Inflammatory macrophage (primary cell): ENCODE results near the gene KIAA1586.
"Not testable (repeated sequence)": the region's sequence is repeated elsewhere in the genome, so short reads cannot be mapped to it uniquely, and the experiment has no call there.

Source experiments
- DNase-seq, 2 donors: peaks; one replicate each; pipeline ENCODE4 v3.0.0-alpha.2; 2020 to 2022

Gene KIAA1586

GRCh38 chr6:57047859-57048258, 1.4 kb downstream of the KIAA1586 start:
- not testable (repeated sequence) for DNase-seq

GRCh38 chr6:57048577-57048976, 2.1 kb downstream of the KIAA1586 start:
- DNase-seq = no peak

- no peak for DNase-seq
Observed at GRCh38 chr6:57063847-57064246, 17.4 kb downstream of the KIAA1586 start.

GRCh38 chr6:57064809-57065208, 18.3 kb downstream of the KIAA1586 start:
- DNase-seq = no peak

DNA sequence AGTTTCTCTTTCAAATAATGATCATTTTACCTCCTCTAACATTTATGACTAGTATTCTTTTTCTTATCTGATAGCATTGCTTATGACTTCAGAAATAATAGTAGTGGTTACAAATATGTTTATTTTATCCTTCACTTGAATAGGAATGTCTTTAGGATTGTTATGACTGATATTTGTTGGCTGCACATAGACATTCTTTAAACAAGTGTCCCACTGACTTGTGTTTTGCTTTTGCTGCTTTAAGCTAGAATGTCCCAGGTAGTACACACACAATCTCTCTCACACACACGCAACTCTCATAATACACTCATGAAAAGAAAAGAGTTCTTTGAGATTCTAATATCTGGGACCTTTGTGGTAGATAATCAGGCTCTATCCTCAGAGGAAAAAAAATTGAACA, 21.6 kb downstream of the KIAA1586 start:
- DNase-seq = no peak

GRCh38 chr6:57069228-57069627, 22.7 kb downstream of the KIAA1586 start:
- DNase-seq = no peak

GRCh38 chr6:57069920-57070331, 23.4 kb downstream of the KIAA1586 start:
- no peak for DNase-seq

- no peak for DNase-seq
Observed at GRCh38 chr6:57072108-57072507, 25.6 kb downstream of the KIAA1586 start.

DNA sequence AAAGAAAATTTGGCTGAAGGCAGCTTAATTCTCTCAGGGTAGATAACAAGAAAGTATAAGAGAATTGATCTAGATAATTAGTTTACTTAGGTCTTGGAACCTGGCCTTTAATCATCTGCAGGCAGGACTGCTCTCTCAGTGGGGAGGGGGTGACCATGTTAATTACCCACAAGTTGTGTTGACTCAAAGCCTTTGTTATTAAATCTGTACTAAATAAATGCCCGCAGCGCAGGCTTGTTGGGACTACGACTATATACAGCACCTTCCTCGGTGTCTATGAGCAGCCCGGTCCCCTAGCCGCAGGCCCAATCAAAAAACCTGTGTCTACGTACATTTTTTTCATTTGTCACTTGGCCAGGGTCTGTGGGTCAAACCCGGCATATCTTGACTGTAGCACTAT, 27.9 kb downstream of the KIAA1586 start:
- no peak for DNase-seq

GRCh38 chr6:57075092-57075491, 28.6 kb downstream of the KIAA1586 start:
- no peak for DNase-seq

GRCh38 chr6:57078531-57079207, 32.2 kb downstream of the KIAA1586 start:
- peak in 1 of 2 donors; percentile 56 for DNase-seq

GRCh38 chr6:57085471-57085870, 39.0 kb downstream of the KIAA1586 start:
- DNase-seq = peak in 1 of 2 donors; percentile 38

DNA sequence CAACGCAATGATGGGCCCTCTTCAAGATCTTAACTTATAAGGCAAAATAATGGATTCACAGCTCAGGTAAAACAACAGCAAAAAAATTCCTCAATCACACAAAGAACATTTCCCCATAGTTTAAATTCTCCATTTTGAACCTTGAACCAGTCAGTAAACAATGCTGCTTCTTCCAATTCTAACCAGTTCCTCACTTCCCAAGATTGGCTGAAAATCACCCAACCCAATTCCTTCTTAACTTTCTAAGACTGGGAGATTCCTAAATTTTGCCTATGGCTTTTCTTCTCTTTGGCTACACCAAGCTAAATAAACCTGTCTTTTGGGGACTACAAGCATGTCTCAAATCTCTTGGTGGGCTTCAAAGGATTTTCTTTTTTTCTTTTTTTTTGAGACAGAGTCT, 40.4 kb downstream of the KIAA1586 start:
- DNase-seq = no peak

DNA sequence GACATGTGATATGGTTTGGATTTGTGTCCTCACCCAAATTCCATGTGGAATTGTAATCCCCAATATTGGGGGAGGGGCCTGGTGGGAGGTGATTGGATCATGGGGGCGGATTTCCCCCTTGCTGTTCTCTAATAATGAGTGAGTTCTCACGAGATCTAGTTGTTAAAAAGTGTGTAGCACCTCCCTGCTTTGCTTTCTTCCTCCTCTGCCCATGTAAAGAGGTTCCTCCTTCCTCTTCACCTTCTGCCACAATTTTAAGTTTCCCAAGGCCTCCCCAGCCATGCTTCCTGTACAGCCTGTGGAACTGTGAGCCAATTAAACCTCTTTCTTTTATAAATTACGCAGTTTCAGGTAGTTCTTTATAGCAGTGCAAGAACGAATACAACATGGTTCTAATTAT, 41.4 kb downstream of the KIAA1586 start:
- peak in 1 of 2 donors; percentile 20 for DNase-seq

- no peak for DNase-seq
Observed at GRCh38 chr6:57089265-57089664, 42.8 kb downstream of the KIAA1586 start.

- DNase-seq = peak; percentile 98
Observed at GRCh38 chr6:57089687-57090457, 43.4 kb downstream of the KIAA1586 start, which contains the start of gene ZNF451. Gene ZNF451 (plus strand): TSS chr6:57090188. CDS start chr6:57090254, 66 bp downstream.

DNA sequence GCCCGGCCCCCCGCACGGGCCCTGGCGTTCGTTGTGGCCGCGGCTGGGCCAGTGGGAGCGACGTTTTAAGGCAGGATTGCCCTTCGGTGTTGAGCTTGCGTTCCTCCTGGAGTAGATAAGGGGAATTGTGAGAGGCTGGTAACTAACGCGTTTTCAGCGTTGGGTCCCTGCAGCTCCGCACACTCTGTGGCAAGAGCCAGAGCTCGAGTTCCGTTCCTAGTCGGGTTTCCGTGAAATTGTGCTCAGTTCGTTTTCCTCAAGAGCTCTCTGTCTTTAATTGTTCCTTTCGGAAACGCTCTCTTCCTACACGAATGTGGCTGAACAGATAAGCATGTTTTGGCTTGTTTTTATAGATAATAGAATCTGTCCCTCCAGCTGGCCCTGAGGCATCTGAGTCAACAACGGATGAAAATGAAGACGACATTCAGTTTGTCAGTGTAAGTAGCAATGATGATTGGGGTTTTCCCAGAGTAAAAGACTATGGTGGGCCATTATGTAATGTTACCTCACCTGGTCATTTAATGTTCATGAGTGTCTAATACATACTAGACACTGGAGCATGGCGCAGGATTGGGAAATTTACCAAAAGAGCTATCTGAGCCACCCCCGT, 44.1 kb downstream of the KIAA1586 start:
- DNase-seq = not testable (repeated sequence)

- DNase-seq = not testable (repeated sequence)
Observed at GRCh38 chr6:57091375-57091774, 44.9 kb downstream of the KIAA1586 start.

DNA sequence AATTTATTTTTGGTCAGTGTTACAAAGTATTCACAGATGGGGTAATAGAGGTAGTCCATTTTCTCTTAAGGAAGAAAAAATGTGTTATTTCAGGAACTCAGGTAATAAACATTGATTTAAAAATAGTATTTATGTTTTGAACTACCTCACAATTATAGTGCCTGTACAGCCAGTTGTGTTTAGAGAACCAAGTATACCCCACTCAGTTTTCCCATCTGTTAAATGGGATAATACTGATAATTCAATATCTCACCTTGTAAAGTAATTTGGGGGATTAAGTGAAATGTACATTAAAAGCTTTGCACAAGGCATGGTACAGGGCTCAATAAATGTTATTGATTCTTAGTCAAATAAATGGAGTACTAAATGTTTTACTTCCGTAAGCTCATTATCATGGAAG, 48.2 kb downstream of the KIAA1586 start:
- no peak for DNase-seq

GRCh38 chr6:57097596-57097995, 51.1 kb downstream of the KIAA1586 start:
- DNase-seq = no peak

- DNase-seq = no peak
Observed at GRCh38 chr6:57102976-57103375, 56.5 kb downstream of the KIAA1586 start.

DNA sequence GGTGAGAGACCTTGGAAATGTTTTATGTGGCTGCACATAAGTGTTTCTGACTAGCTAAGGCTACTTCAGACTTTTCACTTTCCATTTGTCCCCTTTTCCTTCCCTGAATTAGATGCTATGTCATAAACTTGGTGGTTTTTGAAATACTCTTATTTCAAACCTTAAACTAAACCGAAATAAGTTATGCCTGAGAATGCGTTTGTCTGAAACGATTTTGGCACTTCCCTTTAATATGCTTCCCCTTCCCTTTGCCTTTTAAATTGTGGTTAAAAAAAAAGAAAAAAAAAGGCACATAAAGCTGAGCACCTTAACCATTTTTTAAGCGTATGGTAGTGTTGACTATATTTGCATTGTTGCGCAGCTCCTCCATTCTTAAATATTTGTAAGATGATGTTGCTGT, 57.8 kb downstream of the KIAA1586 start:
- peak; percentile 10 to 60 for DNase-seq
